ENCODE data around the gene RYR2.

Gene RYR2

GRCh38 chr1:237048803-237049202, 6.8 kb downstream of the RYR2 start:
- no peak for DNase-seq (ENCODE audit: low read depth)
- H3K4me3 ChIP-seq (ENCODE audit: low read depth, low read length): no peak overlapping the region
- no peak for TF ChIP-seq CTCF (IDR thresholded peaks at IDR 0.05; ENCODE audit: insufficient read depth, low read depth, low read length, missing control alignments)

- TF ChIP-seq CTCF (IDR thresholded peaks at IDR 0.05; ENCODE audit: insufficient read depth, low read depth, low read length, missing control alignments): no peak
- no peak overlapping the region for H3K4me3 ChIP-seq (ENCODE audit: low read depth, low read length)
Measured at GRCh38 chr1:237050185-237050584, 8.2 kb downstream of the RYR2 start.

GRCh38 chr1:237050915-237051314, 8.9 kb downstream of the RYR2 start:
- no peak for TF ChIP-seq CTCF (IDR thresholded peaks at IDR 0.05; ENCODE audit: insufficient read depth, low read depth, low read length, missing control alignments)
- H3K4me3 ChIP-seq (ENCODE audit: low read depth, low read length): no peak overlapping the region
- no peak for DNase-seq (ENCODE audit: low read depth)

More at GRCh38 chr1:237050185-237050584, 8.2 kb downstream of the RYR2 start:
- DNase-seq (ENCODE audit: low read depth): no peak

- H3K4me3 ChIP-seq (ENCODE audit: low read depth, low read length): no peak overlapping the region
- no peak for TF ChIP-seq CTCF (IDR thresholded peaks at IDR 0.05; ENCODE audit: insufficient read depth, low read depth, low read length, missing control alignments)
- DNase-seq (ENCODE audit: low read depth): no peak
Measured at GRCh38 chr1:237054313-237054712, 12.3 kb downstream of the RYR2 start.

GRCh38 chr1:237058470-237058869, 16.5 kb downstream of the RYR2 start:
- TF ChIP-seq CTCF (IDR thresholded peaks at IDR 0.05; ENCODE audit: insufficient read depth, low read depth, low read length, missing control alignments): no peak
- H3K4me3 ChIP-seq (ENCODE audit: low read depth, low read length): no peak overlapping the region
- no peak for DNase-seq (ENCODE audit: low read depth)

GRCh38 chr1:237059244-237059643, 17.3 kb downstream of the RYR2 start:
- no peak for DNase-seq (ENCODE audit: low read depth)
- TF ChIP-seq CTCF (IDR thresholded peaks at IDR 0.05; ENCODE audit: insufficient read depth, low read depth, low read length, missing control alignments): no peak
- H3K4me3 ChIP-seq (ENCODE audit: low read depth, low read length): no peak overlapping the region

- no peak for TF ChIP-seq CTCF (IDR thresholded peaks at IDR 0.05; ENCODE audit: insufficient read depth, low read depth, low read length, missing control alignments)
- no peak for DNase-seq (ENCODE audit: low read depth)
- H3K4me3 ChIP-seq (ENCODE audit: low read depth, low read length): no peak overlapping the region
Measured at GRCh38 chr1:237062976-237063375, 21.0 kb downstream of the RYR2 start.
